ENCODE data around the gene TMEM130.

- TF ChIP-seq CREB1 (IDR thresholded peaks at IDR 0.05; ENCODE audit: low read depth) (no peak), REST (IDR thresholded peaks at IDR 0.05; ENCODE audit: low read depth) (no peak), TEAD4 (IDR thresholded peaks at IDR 0.05) (no peak), CEBPB (IDR thresholded peaks at IDR 0.05) (no peak), EP300 (IDR thresholded peaks at IDR 0.05; ENCODE audit: borderline replicate concordance) (no peak), RAD21 (IDR thresholded peaks at IDR 0.05; ENCODE audit: low read depth) (no peak), YY1 (IDR thresholded peaks at IDR 0.05; ENCODE audit: low read depth) (no peak)
- TF ChIP-seq, protein P1, sequence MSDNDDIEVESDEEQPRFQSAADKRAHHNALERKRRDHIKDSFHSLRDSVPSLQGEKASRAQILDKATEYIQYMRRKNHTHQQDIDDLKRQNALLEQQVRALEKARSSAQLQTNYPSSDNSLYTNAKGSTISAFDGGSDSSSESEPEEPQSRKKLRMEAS (IDR thresholded peaks at IDR 0.05), result no peak
- TF ChIP-seq, protein P2, sequence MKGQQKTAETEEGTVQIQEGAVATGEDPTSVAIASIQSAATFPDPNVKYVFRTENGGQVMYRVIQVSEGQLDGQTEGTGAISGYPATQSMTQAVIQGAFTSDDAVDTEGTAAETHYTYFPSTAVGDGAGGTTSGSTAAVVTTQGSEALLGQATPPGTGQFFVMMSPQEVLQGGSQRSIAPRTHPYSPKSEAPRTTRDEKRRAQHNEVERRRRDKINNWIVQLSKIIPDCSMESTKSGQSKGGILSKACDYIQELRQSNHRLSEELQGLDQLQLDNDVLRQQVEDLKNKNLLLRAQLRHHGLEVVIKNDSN (IDR thresholded peaks at IDR 0.05), result no peak
These were observed 43.2 kb upstream of the TMEM130 start for GRCh38 chr7:98913026-98913425.
